Stomach (tissue), 9 donors: ENCODE measurements around the gene OSTN. TPM values are rescaled to one million over a fixed set of nuclear protein-coding genes. Genes with fewer than 3 reads are reported as not detected.
"Not testable (repeated sequence)": the region's sequence is repeated elsewhere in the genome, so short reads cannot be mapped to it uniquely, and the experiment has no call there.

ENCODE experiments used
- DNase-seq, 2 donors: peaks; one replicate each; pipeline versions ENCODE4 v3.0.0 to v3.0.0-alpha.2; 2013 to 2019
- H3K27ac ChIP-seq, 5 donors: fragments of 200-600 bp in 4 of 5; sonication (generic) in 4 of 5; one replicate each; pipeline ENCODE4 v1.5.1; 2013 to 2019; ENCODE audit warnings: mild to moderate bottlenecking in 1 of 5, moderate library complexity in 1 of 5
- H3K27me3 ChIP-seq, 3 donors: fragments of 200-600 bp; sonication (generic); one replicate each; pipeline ENCODE4 v1.5.1; 2017 to 2019; ENCODE audit warnings: mixed run types in 1 of 3
- H3K36me3 ChIP-seq, 4 donors: fragments of 200-600 bp; sonication (generic); 1 replicate in 3 of 4; 2 replicates in 1 of 4; pipeline ENCODE4 v1.5.1; 2016 to 2019
- H3K4me1 ChIP-seq, 4 donors: fragments of 200-600 bp; sonication (generic); one replicate each; pipeline ENCODE4 v1.5.1; 2016 to 2019
- H3K4me3 ChIP-seq, 4 donors: fragments of 200-600 bp; sonication (generic) in 3 of 4; one replicate each; pipeline ENCODE4 v1.5.1; 2016 to 2019; ENCODE audit warnings: mild to moderate bottlenecking in 1 of 4
- H3K9me3 ChIP-seq, 4 donors: fragments of 200-600 bp; sonication (generic); one replicate each; pipeline ENCODE4 v1.5.1; 2016 to 2019
- EP300 ChIP-seq: sonication (generic); formaldehyde crosslinking; IDR thresholded peaks from one replicate; pipeline ENCODE4 v1.6.1; 2017; ENCODE audit warnings: antibody characterized with exemption
- POLR2A ChIP-seq, 4 donors: fragments of 450-650 bp; IDR thresholded peaks; one replicate each; pipeline ENCODE4 v1.6.1; 2016; ENCODE audit warnings: antibody characterized with exemption in 4 of 4, control low read depth in 2 of 4, mild to moderate bottlenecking in 1 of 4, moderate library complexity in 1 of 4
- POLR2AphosphoS5 ChIP-seq, 3 donors: sonication (generic); formaldehyde crosslinking; IDR thresholded peaks; one replicate each; pipeline ENCODE4 v1.6.1; 2016; ENCODE audit warnings: antibody characterized with exemption in 3 of 3
- WGBS, 5 donors: extraction: QIAGEN DNeasy Blood & Tissue Kit in 3 of 5; methylation state at CpG; one replicate each; pipeline versions ENCODE4 v1.1.5 to v1.1.7; 2013 to 2018; 5-methylcytosine and 5-hydroxymethylcytosine counted together
- intact Hi-C: fragments of 100-400 bp; cut with DNase I; formaldehyde crosslinking; loops from one replicate; pipeline ENCODE4 v1.15.1; 2023; ENCODE audit warnings: low total_unique reads
- polyA plus RNA-seq, 3 donors: library from polyadenylated mRNA; stranded (reverse); fragments of 200-250 nt; gene quantifications; one replicate each; pipeline ENCODE4 v1.2.3, GENCODE V29; 2013
- total RNA-seq, 5 donors: library from RNA; depleted of rRNA; stranded (reverse); fragments of >200 nt; gene quantifications; one replicate each; pipeline versions ENCODE4 v1.1.0 to v1.2.3, GENCODE V29; 2014 to 2016
- TF ChIP-seq, protein P1 (sequence below), 7 experiments: fragments of 450-650 bp in 4 of 7; fragments of 200-600 bp in 3 of 7; sonication (generic) in 3 of 7; IDR thresholded peaks; one replicate each; pipeline ENCODE4 v1.5.1; 2016 to 2019; ENCODE audit warnings: antibody characterized with exemption in 7 of 7, control low read depth in 2 of 7, mild to moderate bottlenecking in 1 of 7
- donor health status: healthy with polysubstance abuse.
- donor health status: Bipolar disorder and iron deficiency.
- donor health status: healthy.

Gene OSTN
- total and polyA plus RNA-seq, 8 donors, result 0.03 to 0.18 TPM; not detected in 6

DNA sequence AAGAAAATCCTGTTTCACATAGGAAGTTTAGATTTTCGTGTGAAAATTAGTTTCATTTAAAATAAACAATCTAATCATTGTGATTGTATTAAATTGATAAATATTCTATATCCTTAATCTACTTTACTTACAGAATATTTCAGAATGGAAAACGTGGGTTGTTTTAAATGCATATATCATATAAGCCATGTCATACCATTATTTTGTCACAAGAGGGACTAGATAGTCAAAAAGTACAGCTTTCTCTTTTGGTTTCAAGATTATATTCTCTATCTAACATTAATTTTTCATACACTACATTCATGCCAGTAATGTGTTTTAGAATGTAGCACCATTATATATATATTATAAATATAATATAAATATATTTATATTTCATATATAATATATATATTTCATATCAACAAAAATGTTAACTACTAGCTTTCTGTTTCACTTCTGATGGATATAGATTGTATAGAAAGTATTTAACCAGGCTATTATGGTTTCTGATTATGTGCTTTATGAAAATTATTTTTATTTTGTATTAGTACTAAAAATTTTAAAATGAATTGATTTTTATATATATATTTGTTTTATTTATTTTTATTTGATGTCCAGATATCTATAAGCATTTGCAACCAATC lies 45.3 kb downstream of the OSTN start:
- Histone ChIP-seq H3K4me1 (peaks cover 0 to 5% (median 2%) of the 10 kb centered on the region in 4 donors), H3K36me3 (no peaks in the 10 kb centered on the region), H3K4me3 (no peak overlapping the region), H3K27me3 (no peaks in the 10 kb centered on the region), H3K9me3 (no peaks in the 10 kb centered on the region), H3K27ac (no peak overlapping the region)
- TF ChIP-seq, protein P1, sequence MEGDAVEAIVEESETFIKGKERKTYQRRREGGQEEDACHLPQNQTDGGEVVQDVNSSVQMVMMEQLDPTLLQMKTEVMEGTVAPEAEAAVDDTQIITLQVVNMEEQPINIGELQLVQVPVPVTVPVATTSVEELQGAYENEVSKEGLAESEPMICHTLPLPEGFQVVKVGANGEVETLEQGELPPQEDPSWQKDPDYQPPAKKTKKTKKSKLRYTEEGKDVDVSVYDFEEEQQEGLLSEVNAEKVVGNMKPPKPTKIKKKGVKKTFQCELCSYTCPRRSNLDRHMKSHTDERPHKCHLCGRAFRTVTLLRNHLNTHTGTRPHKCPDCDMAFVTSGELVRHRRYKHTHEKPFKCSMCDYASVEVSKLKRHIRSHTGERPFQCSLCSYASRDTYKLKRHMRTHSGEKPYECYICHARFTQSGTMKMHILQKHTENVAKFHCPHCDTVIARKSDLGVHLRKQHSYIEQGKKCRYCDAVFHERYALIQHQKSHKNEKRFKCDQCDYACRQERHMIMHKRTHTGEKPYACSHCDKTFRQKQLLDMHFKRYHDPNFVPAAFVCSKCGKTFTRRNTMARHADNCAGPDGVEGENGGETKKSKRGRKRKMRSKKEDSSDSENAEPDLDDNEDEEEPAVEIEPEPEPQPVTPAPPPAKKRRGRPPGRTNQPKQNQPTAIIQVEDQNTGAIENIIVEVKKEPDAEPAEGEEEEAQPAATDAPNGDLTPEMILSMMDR (IDR thresholded peaks at IDR 0.05), result peak in 4 of 7 experiments; percentile 11 to 48 (median 29)
- no peak for TF ChIP-seq POLR2A (IDR thresholded peaks at IDR 0.05)
- TF ChIP-seq EP300, result no peak
- no peak for TF ChIP-seq POLR2AphosphoS5 (IDR thresholded peaks at IDR 0.05)
- peak in 1 of 2 donors; percentile 20 for DNase-seq
- intact Hi-C loops, result no loop called here
- 6 to 21% (median 7%) methylated on average over 2 of the region's 2 CpGs for WGBS, 5 donors

DNA sequence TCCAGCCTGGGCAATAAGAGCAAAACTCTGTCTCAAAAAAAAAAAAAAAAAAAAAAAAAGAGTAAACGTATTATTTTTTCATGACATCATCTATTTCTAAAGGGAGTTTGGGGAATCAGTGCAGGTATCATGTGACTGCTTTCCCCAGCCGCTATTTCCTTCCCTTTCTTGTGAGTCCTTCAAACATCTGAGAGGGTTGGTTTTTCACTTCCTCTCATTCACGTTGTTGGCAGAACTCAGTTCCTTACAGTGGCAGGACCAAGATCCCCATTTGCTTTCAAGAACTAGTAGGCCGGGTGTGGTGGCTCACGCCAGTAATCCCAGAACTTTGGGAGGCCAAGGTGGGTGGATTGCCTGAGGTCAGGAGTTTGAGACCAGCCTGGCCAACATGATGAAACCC lies 47.0 kb downstream of the OSTN start:
- H3K4me1 ChIP-seq, intact Hi-C loops, H3K27me3 ChIP-seq, H3K9me3 ChIP-seq, H3K27ac ChIP-seq, H3K4me3 ChIP-seq, H3K36me3 ChIP-seq: not testable (repeated sequence)
- DNase-seq, result peak in 1 of 2 donors; percentile 61
- 72 to 86% (median 82%) methylated on average over 5 of the region's 5 CpGs for WGBS, 5 donors

DNA sequence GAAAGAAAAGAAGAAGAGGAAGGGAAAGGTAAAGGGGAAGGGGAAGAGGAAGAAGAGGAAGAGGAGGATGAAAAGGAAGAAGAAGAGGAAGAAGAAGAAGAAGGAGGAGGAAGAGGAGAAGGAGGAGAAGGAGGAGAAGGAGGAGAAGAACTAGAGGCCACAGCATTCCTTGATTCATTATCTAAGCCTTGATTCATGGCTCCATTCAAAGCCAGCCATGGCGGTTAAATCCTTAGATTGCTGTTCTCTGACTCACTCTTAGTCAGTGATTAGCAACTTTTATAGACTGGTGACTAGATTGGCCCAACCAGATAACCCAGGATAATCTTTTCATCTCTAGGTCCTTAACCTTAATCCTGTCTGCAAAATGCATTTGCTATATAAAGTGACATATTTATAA lies 47.6 kb downstream of the OSTN start:
- H3K4me3 ChIP-seq, result no peak overlapping the region
- WGBS, 5 donors, result 65 to 83% (median 79%) methylated on average over 1 of the region's 1 CpG
- intact Hi-C loops, result no loop called here
- TF ChIP-seq POLR2AphosphoS5 (IDR thresholded peaks at IDR 0.05) (no peak), POLR2A (IDR thresholded peaks at IDR 0.05) (no peak), EP300 (no peak)
- TF ChIP-seq, protein P1 (IDR thresholded peaks at IDR 0.05), result no peak
- no peaks in the 10 kb centered on the region for H3K36me3 ChIP-seq
- H3K27ac ChIP-seq, result no peak overlapping the region
- no peaks in the 10 kb centered on the region for H3K9me3 ChIP-seq
- no peaks in the 10 kb centered on the region for H3K27me3 ChIP-seq
- no peak for DNase-seq
- no peaks in the 10 kb centered on the region for H3K4me1 ChIP-seq

DNA sequence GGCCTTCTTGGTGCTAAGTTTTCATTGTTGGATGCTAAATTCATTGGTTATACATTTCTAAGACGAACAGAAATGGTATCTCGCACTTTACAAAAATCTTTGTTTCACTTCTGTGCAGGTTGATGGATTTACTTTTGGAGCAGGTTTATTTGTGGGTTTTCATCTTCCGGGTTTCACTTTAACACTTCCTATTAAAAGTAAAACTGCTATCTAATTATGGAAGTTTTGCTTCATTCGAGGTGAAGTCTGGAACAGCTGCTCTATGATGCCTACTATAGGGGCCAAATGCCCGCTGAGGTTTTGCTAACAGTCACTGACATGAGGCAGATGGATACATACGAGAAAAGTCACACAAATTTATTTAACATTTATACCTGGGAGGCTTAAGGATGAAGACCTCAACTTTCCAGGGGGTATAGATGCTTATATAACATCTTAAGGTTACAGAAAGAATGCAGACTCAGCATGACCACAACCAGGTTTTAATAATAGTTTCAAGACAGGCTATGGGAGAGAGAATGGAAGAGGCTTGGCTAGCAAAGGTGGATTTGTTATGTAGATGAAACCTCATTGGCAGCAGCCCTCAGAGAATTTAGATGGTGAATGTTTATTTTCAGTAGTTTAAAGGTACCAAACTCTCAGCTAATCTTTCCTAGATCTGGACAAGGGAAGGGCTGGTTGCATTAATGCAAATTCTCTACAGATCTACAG lies 54.2 kb downstream of the OSTN start:
- H3K9me3 ChIP-seq, result no peaks in the 10 kb centered on the region
- no peaks in the 10 kb centered on the region for H3K27me3 ChIP-seq
- no peaks in the 10 kb centered on the region for H3K4me1 ChIP-seq
- H3K4me3 ChIP-seq, result no peak overlapping the region
- intact Hi-C loops, result no loop called here
- no peak for DNase-seq
- H3K36me3 ChIP-seq, result no peaks in the 10 kb centered on the region
- H3K27ac ChIP-seq, result no peak overlapping the region
- WGBS, 5 donors, result 74 to 87% (median 81%) methylated on average over 6 of the region's 6 CpGs
- TF ChIP-seq, protein P1 (IDR thresholded peaks at IDR 0.05), result no peak
- TF ChIP-seq POLR2AphosphoS5 (IDR thresholded peaks at IDR 0.05) (no peak), EP300 (no peak), POLR2A (IDR thresholded peaks at IDR 0.05) (no peak)
